22Rv1 (cell line): ENCODE measurements around the gene RANBP17.
"Not testable (repeated sequence)": the region's sequence is repeated elsewhere in the genome, so short reads cannot be mapped to it uniquely, and the experiment has no call there.

Experiments
- H3K27ac ChIP-seq: fragments of 450-650 bp; 2 replicates; pipeline ENCODE4 v1.5.1; 2017
- ZFX ChIP-seq: fragments of 450-650 bp; IDR thresholded peaks from 2 replicates; pipeline ENCODE4 v1.6.1; 2017; ENCODE audit warnings: antibody characterized with exemption, borderline replicate concordance
- TF ChIP-seq, protein P1 (sequence below): fragments of 450-650 bp; IDR thresholded peaks from 2 replicates; pipeline ENCODE4 v1.5.1; 2017; ENCODE audit warnings: mild to moderate bottlenecking

Gene RANBP17

DNA sequence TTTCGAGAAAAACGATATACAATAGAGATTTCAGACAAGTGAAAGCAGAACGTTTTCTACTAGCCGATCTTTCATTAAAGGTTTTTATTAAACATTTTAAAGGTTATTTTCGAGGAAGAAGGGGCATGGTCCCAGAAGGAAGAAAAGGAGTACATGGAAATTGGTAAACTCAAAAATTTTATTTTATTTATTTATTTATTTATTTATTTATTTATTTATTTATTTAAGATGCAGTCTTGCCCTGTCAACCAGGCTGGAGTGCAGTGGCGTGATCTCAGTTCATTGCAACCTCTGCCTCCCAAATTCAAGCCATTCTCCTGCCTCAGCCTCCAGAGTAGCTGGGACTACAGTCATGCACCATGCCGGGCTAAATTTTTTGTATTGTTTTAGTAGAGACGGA is 77.4 kb downstream of the RANBP17 start:
- no peak for TF ChIP-seq ZFX
- TF ChIP-seq, protein P1, sequence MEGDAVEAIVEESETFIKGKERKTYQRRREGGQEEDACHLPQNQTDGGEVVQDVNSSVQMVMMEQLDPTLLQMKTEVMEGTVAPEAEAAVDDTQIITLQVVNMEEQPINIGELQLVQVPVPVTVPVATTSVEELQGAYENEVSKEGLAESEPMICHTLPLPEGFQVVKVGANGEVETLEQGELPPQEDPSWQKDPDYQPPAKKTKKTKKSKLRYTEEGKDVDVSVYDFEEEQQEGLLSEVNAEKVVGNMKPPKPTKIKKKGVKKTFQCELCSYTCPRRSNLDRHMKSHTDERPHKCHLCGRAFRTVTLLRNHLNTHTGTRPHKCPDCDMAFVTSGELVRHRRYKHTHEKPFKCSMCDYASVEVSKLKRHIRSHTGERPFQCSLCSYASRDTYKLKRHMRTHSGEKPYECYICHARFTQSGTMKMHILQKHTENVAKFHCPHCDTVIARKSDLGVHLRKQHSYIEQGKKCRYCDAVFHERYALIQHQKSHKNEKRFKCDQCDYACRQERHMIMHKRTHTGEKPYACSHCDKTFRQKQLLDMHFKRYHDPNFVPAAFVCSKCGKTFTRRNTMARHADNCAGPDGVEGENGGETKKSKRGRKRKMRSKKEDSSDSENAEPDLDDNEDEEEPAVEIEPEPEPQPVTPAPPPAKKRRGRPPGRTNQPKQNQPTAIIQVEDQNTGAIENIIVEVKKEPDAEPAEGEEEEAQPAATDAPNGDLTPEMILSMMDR, result no peak
- no peak overlapping the region for H3K27ac ChIP-seq

DNA sequence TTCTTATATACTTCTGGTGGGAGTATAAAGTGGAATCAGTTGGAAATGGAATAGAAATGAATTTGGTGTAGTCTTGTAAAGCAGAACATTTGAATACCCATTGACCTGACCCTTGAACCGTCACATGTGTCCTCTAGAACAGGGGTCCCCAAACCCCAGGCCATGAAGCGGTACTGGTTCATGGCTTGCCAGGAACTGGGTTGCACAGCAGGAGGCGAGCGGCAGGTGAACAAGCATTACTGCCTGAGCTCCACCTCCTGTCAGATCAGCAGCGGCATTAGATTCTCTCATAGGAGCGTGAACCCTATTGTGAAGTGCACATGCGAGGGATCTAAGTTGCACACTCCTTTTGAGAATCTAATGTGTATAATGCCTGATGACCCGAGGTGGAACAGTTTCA is 80.0 kb downstream of the RANBP17 start:
- no peak overlapping the region for H3K27ac ChIP-seq
- no peak for TF ChIP-seq ZFX
- TF ChIP-seq, protein P1, result no peak

DNA sequence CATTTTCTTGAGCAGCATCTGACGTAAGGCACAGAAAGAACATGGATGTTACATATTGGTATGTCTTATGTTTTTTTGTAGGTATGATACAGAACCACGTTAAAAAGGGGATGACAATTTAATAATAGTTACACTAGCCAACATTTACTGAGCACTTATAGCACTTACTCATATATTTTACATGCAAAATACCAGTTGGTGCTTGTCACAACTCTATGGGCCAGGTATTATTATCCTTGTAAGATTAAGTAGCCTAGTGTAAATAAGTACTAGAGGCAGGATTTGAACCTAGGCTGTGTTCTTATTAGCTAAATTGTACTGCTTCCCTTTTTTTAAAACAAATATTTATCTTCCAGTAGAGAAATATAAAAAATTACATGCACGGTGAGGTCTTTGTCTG is 83.5 kb downstream of the RANBP17 start:
- no peak overlapping the region for H3K27ac ChIP-seq
- TF ChIP-seq, protein P1, result no peak
- no peak for TF ChIP-seq ZFX

DNA sequence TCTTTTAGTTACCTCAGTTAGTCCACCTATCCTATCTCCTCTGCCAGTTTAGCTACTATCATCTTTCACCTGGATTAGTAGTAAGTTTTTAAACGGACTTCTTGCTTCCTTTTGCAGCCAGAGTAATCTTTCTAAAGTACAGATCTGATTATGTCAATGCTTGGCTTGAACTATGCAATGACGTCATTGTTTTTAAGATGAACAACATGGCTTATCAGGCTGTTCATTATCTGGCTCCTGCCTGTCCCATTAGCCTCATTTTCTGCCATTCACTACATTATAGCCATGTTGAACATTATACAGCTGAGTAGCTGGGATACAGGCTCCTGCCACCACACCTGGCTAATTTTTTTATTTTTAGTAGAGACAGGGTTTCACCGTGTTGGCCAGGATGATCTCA is 98.7 kb downstream of the RANBP17 start:
- H3K27ac ChIP-seq, result no peak overlapping the region
- no peak for TF ChIP-seq ZFX
- TF ChIP-seq, protein P1, result no peak

DNA sequence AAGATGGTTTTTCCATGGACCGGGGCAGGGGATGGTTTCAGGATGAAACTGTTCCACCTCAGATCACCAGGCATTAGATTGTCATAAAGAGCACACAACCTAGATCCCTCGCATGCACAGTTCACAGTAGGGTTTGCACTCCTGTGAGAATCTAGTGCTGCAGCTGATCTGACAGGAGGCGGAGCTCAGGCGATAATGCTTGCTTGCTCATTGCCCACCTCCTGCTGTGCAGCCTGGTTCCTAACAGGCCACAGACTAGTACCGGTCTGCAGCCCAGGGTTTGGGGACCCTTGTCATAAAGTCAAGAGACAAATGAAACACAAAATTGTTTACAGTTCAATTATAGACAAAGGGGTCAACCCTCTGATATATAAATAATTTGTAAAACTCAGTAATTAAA is 101.7 kb downstream of the RANBP17 start:
- TF ChIP-seq ZFX, result no peak
- TF ChIP-seq, protein P1, result no peak

DNA sequence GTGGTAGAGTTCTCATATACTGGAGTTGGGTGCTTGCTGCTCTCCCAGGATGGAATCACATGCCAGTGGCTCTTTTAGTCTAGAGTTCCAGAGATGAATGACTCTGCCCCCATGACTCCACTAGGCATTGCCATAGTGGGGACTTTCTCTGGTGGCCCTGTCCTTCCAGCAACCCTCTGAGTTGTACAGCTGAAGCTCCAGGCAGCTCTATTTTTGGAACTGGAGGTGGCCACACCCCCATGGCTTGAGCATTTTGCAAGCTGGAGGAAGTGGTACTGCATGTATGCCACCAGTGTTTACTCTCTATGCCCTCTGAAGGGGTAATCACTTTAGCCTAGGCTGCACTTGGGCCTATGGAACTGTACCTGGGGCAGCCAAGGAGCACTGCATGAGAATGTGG is 112.6 kb downstream of the RANBP17 start:
- no peak for TF ChIP-seq ZFX
- TF ChIP-seq, protein P1, result no peak
- H3K27ac ChIP-seq, result no peak overlapping the region

More for the DNA sequence above, 101.7 kb downstream of the RANBP17 start:
- no peak overlapping the region for H3K27ac ChIP-seq

DNA sequence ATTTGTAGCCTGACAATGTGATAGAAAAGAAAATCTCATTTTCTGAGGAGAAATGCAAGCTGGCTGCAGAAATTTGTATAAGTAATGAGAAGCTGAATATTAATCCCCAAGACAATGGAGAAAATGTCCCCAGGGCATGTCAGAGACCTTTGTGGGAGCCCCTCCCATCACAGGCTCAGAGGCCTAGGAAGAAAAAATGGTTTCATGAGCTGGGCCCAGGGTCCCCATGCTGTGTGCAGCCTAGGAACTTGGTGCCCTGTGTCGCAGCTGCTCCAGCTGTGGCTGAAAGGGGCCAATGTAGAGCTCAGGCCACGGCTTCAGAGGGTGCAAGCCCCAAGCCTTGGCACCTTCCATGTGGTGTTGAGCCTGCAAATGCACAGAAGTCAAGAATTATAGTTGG is 118.4 kb downstream of the RANBP17 start:
- not testable (repeated sequence) for H3K27ac ChIP-seq

DNA sequence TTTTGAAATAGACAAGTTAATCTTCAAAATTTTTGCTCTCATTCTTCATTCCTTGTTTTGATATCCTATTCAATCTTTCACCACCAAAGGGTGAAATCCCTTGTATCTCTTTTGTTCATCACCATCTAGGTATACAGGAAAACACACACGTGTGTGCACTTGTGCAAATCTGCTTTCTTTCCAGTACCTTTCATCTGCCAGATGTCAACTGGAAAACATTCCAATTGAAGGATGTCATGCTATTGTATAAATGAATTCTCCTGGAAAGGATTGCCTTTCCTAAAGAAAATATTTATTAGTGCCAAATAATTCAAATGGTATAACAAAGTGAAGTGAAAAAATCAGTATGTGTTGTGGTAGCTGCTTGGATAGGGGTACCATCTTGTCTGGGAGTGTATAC is 123.7 kb downstream of the RANBP17 start:
- no peak overlapping the region for H3K27ac ChIP-seq
- TF ChIP-seq ZFX, result no peak
- TF ChIP-seq, protein P1, result no peak
